Measurements from ENCODE around the gene NDRG3. TPM values are rescaled to one million over a fixed set of nuclear protein-coding genes. Genes with fewer than 3 reads are reported as not detected.

Gene NDRG3
- total and polyA plus RNA-seq, 2 of the 8 experiments (the other 6 are each of a cell fraction or from before 2014, with no cell fraction given), result 25.7 to 32.3 TPM

- no peak for TF ChIP-seq CHD7 (IDR thresholded peaks at IDR 0.05; ENCODE audit: insufficient replicate concordance, low read length)
- TF ChIP-seq USF2 (IDR thresholded peaks at IDR 0.05; ENCODE audit: low read length), result no peak
- TF ChIP-seq E2F6 (IDR thresholded peaks at IDR 0.05), result no peak
- TF ChIP-seq POLR2AphosphoS5 (IDR thresholded peaks at IDR 0.05; ENCODE audit: low read depth, low read length), result no peak
- TF ChIP-seq PHF8 (conservative IDR thresholded peaks at IDR 0.05; ENCODE audit: low read depth, low read length), result no peak
Observed at GRCh38 chr20:36654506-36654905, 91.4 kb downstream of the NDRG3 start (continued).

Data from H1 (cell line).